Measurements from ENCODE around the gene STIP1. TPM values are rescaled to one million over a fixed set of nuclear protein-coding genes. Genes with fewer than 3 reads are reported as not detected.
A peak's percentile ranks its signal among the peaks of the same experiment; 100 is the strongest.

The STIP1 gene
- total and polyA plus RNA-seq, 9 of the 15 experiments (the other 6 are each of a cell fraction or from before 2014, with no cell fraction given): 58.1 to 465 (median 346) TPM

- peak; percentile 61; the same call in 1 of the 2 replicates for TF ChIP-seq SP1 (CRISPR knock-in tag; IDR thresholded peaks at IDR 0.05)
- TF ChIP-seq MECOM (CRISPR knock-in tag; IDR thresholded peaks at IDR 0.05): no peak
- TF ChIP-seq ZBTB5 (IDR thresholded peaks at IDR 0.05): no peak
- TF ChIP-seq GABPB1 (CRISPR knock-in tag; IDR thresholded peaks at IDR 0.05): peak; percentile 85
- TF ChIP-seq FOXP4 (CRISPR knock-in tag; IDR thresholded peaks at IDR 0.05; ENCODE audit: borderline replicate concordance): no peak
- no peak for TF ChIP-seq PRPF4 (IDR thresholded peaks at IDR 0.05; ENCODE audit: insufficient read depth, low read depth, low read length, poor library complexity, severe bottlenecking)
- 0 out of 2 replicates have a peak, but pooled peaks have one; percentile 8 for TF ChIP-seq ZKSCAN1 (IDR thresholded peaks at IDR 0.05; ENCODE audit: low read depth, low read length)
- no peak for TF ChIP-seq BRCA1 (IDR thresholded peaks at IDR 0.05)
- no peak for TF ChIP-seq BRCA1 (CRISPR knock-in tag; IDR thresholded peaks at IDR 0.05)
- 0 out of 2 replicates have a peak, but pooled peaks have one; percentile 74 for TF ChIP-seq ZNF592 (IDR thresholded peaks at IDR 0.05)
- TF ChIP-seq GMEB1 (CRISPR knock-in tag; IDR thresholded peaks at IDR 0.05): 0 out of 2 replicates have a peak, but pooled peaks have one; percentile 28
- no peak for TF ChIP-seq ZNF444 (CRISPR knock-in tag; IDR thresholded peaks at IDR 0.05)
- TF ChIP-seq ZNF174 (CRISPR knock-in tag; IDR thresholded peaks at IDR 0.05): no peak
- peak; percentile 92 for TF ChIP-seq RBFOX2 (IDR thresholded peaks at IDR 0.05; ENCODE audit: low read depth, low read length)
- peak; percentile 65; the same call in 1 of the 2 replicates for TF ChIP-seq ATF7 (IDR thresholded peaks at IDR 0.05)
Measured at GRCh38 chr11:64246871-64247728, 61.1 kb downstream of the STIP1 start, which contains the start of gene PPP1R14B (continued).
